SK-N-SH (cell line): ENCODE measurements around the gene CHERP. TPM values are rescaled to one million over a fixed set of nuclear protein-coding genes. Genes with fewer than 3 reads are reported as not detected.

Experiments
- CTCF ChIA-PET: fragments of 300-600, 350-600 bp; formaldehyde crosslinking; extraction: SDS; loops from one replicate; lab custom pipeline; 2021; lab: Yijun Ruan, JAX
- POLR2A ChIA-PET: fragments of 350-600 bp; sonication (Branson Sonifier 250); formaldehyde crosslinking; extraction: SDS; loops from one replicate; lab custom pipeline; 2020; ENCODE audit warnings: antibody characterized with exemption, inconsistent platforms; lab: Yijun Ruan, JAX
- DNase-seq: peaks from one replicate; pipeline ENCODE4 v3.0.0; 2012
- H2AFZ ChIP-seq: fragments of 200-600 bp; sonication (generic); 2 replicates; pipeline ENCODE4 v1.8.1; 2016; ENCODE audit warnings: antibody characterized with exemption, mild to moderate bottlenecking, low read depth
- H3F3A ChIP-seq: fragments of 200-600 bp; sonication (generic); replicated peaks from 2 replicates; pipeline ENCODE3; 2016; ENCODE audit warnings: antibody characterized with exemption, mild to moderate bottlenecking; ENCODE audit not compliant: insufficient read depth
- H3K27ac ChIP-seq, 2 experiments: fragments of 200-500 bp in 1 of 2; fragments of 200-600 bp in 1 of 2; sonication (Bioruptor generic) in 1 of 2; sonication (generic), shearing (Covaris generic) in 1 of 2; 2 replicates each; pipeline versions ENCODE4 v1.5.1 to v1.6.1; 2014 to 2016; ENCODE audit warnings: low read depth in 2 of 2, inconsistent platforms in 1 of 2, low read length in 1 of 2, mild to moderate bottlenecking in 1 of 2, mixed read lengths in 1 of 2
- H3K27me3 ChIP-seq: fragments of 200-600 bp; sonication (generic), shearing (Covaris generic); 2 replicates; pipeline ENCODE4 v1.6.1; 2016; ENCODE audit warnings: mixed run types; ENCODE audit not compliant: insufficient read depth
- H3K36me3 ChIP-seq, 2 experiments: fragments of 200-500 bp in 1 of 2; fragments of 200-600 bp in 1 of 2; sonication (Bioruptor generic) in 1 of 2; sonication (generic) in 1 of 2; replicated peaks in 1 of 2; 2 replicates each; pipeline versions ENCODE3 to v1.5.1; 2014 to 2016; ENCODE audit warnings: low read length in 1 of 2, mild to moderate bottlenecking in 1 of 2; ENCODE audit not compliant: insufficient read depth in 2 of 2, control insufficient read depth in 1 of 2
- H3K4me1 ChIP-seq, 2 experiments: fragments of 200-500 bp in 1 of 2; fragments of 200-600 bp in 1 of 2; sonication (Bioruptor generic) in 1 of 2; sonication (generic), shearing (Covaris generic) in 1 of 2; 2 replicates each; pipeline versions ENCODE4 v1.5.1 to v1.6.1; 2014 to 2016; ENCODE audit warnings: low read depth in 1 of 2, low read length in 1 of 2, mixed run types in 1 of 2; ENCODE audit not compliant: insufficient read depth in 2 of 2, control insufficient read depth in 1 of 2
- H3K4me2 ChIP-seq: fragments of 200-600 bp; sonication (generic), shearing (Covaris generic); 2 replicates; pipeline ENCODE4 v1.6.1; 2017; ENCODE audit warnings: mixed run types
- H3K4me3 ChIP-seq, 2 experiments: fragments of 200-500 bp in 1 of 2; fragments of 200-600 bp in 1 of 2; sonication (Bioruptor generic) in 1 of 2; sonication (generic), shearing (Covaris generic) in 1 of 2; 2 replicates each; pipeline versions ENCODE4 v1.5.1 to v1.8.1; 2014 to 2016; ENCODE audit warnings: low read depth in 2 of 2, inconsistent platforms in 1 of 2, low read length in 1 of 2, mild to moderate bottlenecking in 1 of 2, mixed read lengths in 1 of 2, moderate library complexity in 1 of 2
- H3K79me2 ChIP-seq: fragments of 200-600 bp; sonication (generic); 2 replicates; pipeline ENCODE4 v1.8.1; 2017; ENCODE audit warnings: mild to moderate bottlenecking; ENCODE audit not compliant: insufficient read depth
- H3K9ac ChIP-seq: fragments of 200-600 bp; sonication (generic); 2 replicates; pipeline ENCODE4 v1.6.1; 2017; ENCODE audit warnings: mixed run types
- H3K9me2 ChIP-seq: fragments of 200-600 bp; sonication (generic); 2 replicates; pipeline ENCODE4 v1.6.1; 2017; ENCODE audit warnings: mixed run types
- H3K9me3 ChIP-seq: fragments of 200-600 bp; sonication (generic); 2 replicates; pipeline ENCODE4 v1.6.1; 2017; ENCODE audit warnings: mixed run types, mild to moderate bottlenecking, moderate library complexity
- H4K20me1 ChIP-seq: fragments of 200-600 bp; sonication (generic); 2 replicates; pipeline ENCODE4 v1.6.1; 2017; ENCODE audit warnings: mild to moderate bottlenecking, mixed run types; ENCODE audit not compliant: insufficient read depth
- GATA2 ChIP-seq: sonication (generic); formaldehyde crosslinking; IDR thresholded peaks from 2 replicates; pipeline ENCODE4 v1.5.0; 2020; ENCODE audit warnings: mild to moderate bottlenecking, missing genetic modification reagents
- JUND ChIP-seq: IDR thresholded peaks from 2 replicates; pipeline ENCODE4 v1.4.0; 2012
- MAX ChIP-seq: IDR thresholded peaks from 2 replicates; pipeline ENCODE4 v1.4.0; 2012; ENCODE audit warnings: low read depth
- MEF2A ChIP-seq: IDR thresholded peaks from 2 replicates; pipeline ENCODE4 v1.4.0; 2012; ENCODE audit warnings: low read depth, borderline replicate concordance
- MXI1 ChIP-seq: IDR thresholded peaks from 2 replicates; pipeline ENCODE4 v1.6.1; 2012; ENCODE audit warnings: mild to moderate bottlenecking, low read depth, low read length, improper control_type of control experiment
- REST ChIP-seq: IDR thresholded peaks from 2 replicates; pipeline ENCODE4 v1.6.1; 2012; ENCODE audit warnings: mild to moderate bottlenecking, low read depth, low read length, moderate library complexity
- SMC3 ChIP-seq: IDR thresholded peaks from 2 replicates; pipeline ENCODE4 v1.6.1; 2012; ENCODE audit warnings: low read depth, low read length, improper control_type of control experiment
- TCF12 ChIP-seq: IDR thresholded peaks from 2 replicates; pipeline ENCODE4 v1.4.0; 2012
- USF2 ChIP-seq: fragments of 150-350 bp; IDR thresholded peaks from 2 replicates; pipeline ENCODE4 v1.6.1; 2017; ENCODE audit warnings: antibody characterized with exemption, low read length, low read depth, borderline replicate concordance
- YY1 ChIP-seq: IDR thresholded peaks from 2 replicates; pipeline ENCODE4 v1.4.0; 2012; ENCODE audit warnings: low read depth, mild to moderate bottlenecking
- WGBS: methylation state at CpG from one replicate; pipeline ENCODE4 v1.1.6; 2017; ENCODE audit warnings: low lambda C conversion rate; 5-methylcytosine and 5-hydroxymethylcytosine counted together
- polyA plus RNA-seq, 3 experiments: library from polyadenylated mRNA; depleted of rRNA; stranded (reverse); fragments of >200 nt; gene quantifications; 2 replicates each; pipeline ENCODE4 v1.2.3, GENCODE V29; 2012
- TF ChIP-seq, protein P1 (sequence below): fragments of 200-600 bp; sonication (generic); IDR thresholded peaks from 2 replicates; pipeline ENCODE4 v1.6.1; 2017; ENCODE audit warnings: antibody characterized with exemption, mild to moderate bottlenecking, moderate library complexity

Gene CHERP
- polyA plus RNA-seq, 1 of the 3 experiments (the other 2 are of a cell fraction) = 16.8 TPM

DNA sequence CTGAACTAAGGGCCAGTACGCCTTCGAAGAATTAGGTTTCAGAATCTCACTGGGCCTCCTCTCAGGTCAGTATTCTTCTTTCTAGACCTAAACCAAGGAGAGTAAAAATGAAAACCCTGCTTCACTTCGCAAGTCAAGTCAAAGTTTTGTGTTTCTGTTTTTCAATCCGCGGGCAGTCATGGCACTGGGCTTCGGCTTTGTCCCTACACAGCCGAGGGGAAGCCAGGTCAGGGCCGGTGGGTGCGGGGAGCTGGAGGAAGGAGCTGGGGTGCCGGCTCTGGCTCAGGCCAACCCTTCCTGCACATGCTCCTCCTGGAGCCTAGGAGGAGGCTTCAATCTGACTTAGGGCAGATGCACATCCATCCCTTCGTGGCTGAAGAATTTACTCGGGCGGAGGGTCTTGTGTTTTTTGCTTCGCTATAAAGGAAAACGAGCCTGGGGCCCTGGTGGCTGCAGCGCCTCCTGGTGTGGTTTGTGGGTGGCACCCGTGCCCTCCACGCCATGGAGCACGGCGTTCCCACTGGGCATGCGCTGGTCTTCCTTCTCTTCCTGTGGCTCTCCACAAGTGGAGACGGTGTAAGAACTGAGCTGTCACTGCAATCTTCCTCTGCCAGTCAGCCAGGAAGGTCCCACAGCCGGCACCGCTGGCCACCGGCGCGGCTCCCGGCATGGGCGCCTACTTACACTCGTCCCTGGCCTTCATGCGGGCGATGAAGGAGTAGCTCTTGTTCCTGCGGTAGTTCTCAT, 23.6 kb downstream of the CHERP start:
- peaks cover 6% of the 10 kb centered on the region for H3F3A ChIP-seq
- TF ChIP-seq TCF12 = no peak
- TF ChIP-seq, protein P1, sequence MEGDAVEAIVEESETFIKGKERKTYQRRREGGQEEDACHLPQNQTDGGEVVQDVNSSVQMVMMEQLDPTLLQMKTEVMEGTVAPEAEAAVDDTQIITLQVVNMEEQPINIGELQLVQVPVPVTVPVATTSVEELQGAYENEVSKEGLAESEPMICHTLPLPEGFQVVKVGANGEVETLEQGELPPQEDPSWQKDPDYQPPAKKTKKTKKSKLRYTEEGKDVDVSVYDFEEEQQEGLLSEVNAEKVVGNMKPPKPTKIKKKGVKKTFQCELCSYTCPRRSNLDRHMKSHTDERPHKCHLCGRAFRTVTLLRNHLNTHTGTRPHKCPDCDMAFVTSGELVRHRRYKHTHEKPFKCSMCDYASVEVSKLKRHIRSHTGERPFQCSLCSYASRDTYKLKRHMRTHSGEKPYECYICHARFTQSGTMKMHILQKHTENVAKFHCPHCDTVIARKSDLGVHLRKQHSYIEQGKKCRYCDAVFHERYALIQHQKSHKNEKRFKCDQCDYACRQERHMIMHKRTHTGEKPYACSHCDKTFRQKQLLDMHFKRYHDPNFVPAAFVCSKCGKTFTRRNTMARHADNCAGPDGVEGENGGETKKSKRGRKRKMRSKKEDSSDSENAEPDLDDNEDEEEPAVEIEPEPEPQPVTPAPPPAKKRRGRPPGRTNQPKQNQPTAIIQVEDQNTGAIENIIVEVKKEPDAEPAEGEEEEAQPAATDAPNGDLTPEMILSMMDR = 0 out of 2 replicates have a peak, but pooled peaks have one; percentile 20
- no peak for TF ChIP-seq SMC3
- no peak for TF ChIP-seq USF2
- no peak for TF ChIP-seq GATA2 (CRISPR knock-in tag)
- TF ChIP-seq MAX = no peak
- CTCF ChIA-PET = interaction anchor here (2.1 kb wide), 1 partner anchor 77 kb away, joined by 6 read pairs; no protein-coding TSS in a partner anchor
- H3K9me3 ChIP-seq = no peaks in the 10 kb centered on the region
- no peak overlapping the region for H3K27ac ChIP-seq
- H3K9me2 ChIP-seq = no peaks in the 10 kb centered on the region
- H3K27me3 ChIP-seq = no peaks in the 10 kb centered on the region
- no peak overlapping the region for H3K9ac ChIP-seq
- no peak overlapping the region for H3K4me3 ChIP-seq
- peak; percentile 61 for DNase-seq
- POLR2A ChIA-PET = interaction anchor here (0.6 to 1.8 kb wide), 2 partner anchors 17 to 35 kb away, joined by 3 to 5 read pairs; no protein-coding TSS in a partner anchor
- whole genome bisulfite sequencing = 96% methylated on average over 29 of the region's 33 CpGs
- H3K79me2 ChIP-seq = no peaks in the 10 kb centered on the region
- H3K36me3 ChIP-seq = peaks cover 26 to 71% of the 10 kb centered on the region in 2 experiments
- 0 out of 2 replicates have a peak, but pooled peaks cover 8% of the 10 kb centered on the region for H4K20me1 ChIP-seq
- no peaks in the 10 kb centered on the region for H3K4me1 ChIP-seq
- H2AFZ ChIP-seq = no peak overlapping the region
- H3K4me2 ChIP-seq = no peak overlapping the region

GRCh38 chr19:16518061-16518460, 24.2 kb downstream of the CHERP start:
- Histone ChIP-seq H3K27ac (no peak overlapping the region), H3K4me1 (no peaks in the 10 kb centered on the region), H3K9ac (no peak overlapping the region), H3F3A (peaks cover 6% of the 10 kb centered on the region), H3K9me2 (no peaks in the 10 kb centered on the region), H3K4me3 (no peak overlapping the region), H3K9me3 (no peaks in the 10 kb centered on the region), H3K36me3 (peaks cover 23 to 65% of the 10 kb centered on the region in 2 experiments), H2AFZ (no peak overlapping the region), H4K20me1 (0 out of 2 replicates have a peak, but pooled peaks cover 8% of the 10 kb centered on the region), H3K4me2 (no peak overlapping the region), H3K79me2 (no peaks in the 10 kb centered on the region), H3K27me3 (no peaks in the 10 kb centered on the region)
- CTCF ChIA-PET = interaction anchor here (2.1 to 2.2 kb wide), 2 partner anchors 9 to 76 kb away, joined by 6 to 12 read pairs; no protein-coding TSS in a partner anchor
- no peak for TF ChIP-seq YY1
- TF ChIP-seq MEF2A = no peak
- TF ChIP-seq REST = no peak
- TF ChIP-seq JUND = no peak
- no peak for TF ChIP-seq SMC3
- no peak for TF ChIP-seq MXI1
- DNase-seq = no peak
- 88% methylated on average over 14 of the region's 14 CpGs for WGBS
- POLR2A ChIA-PET = interaction anchor here (0.6 to 1.8 kb wide), 2 partner anchors 17 to 35 kb away, joined by 3 to 5 read pairs; no protein-coding TSS in a partner anchor
